Spleen (tissue), 11 donors: ENCODE results near the gene ADAMTS17. TPM values are rescaled to one million over a fixed set of nuclear protein-coding genes. Genes with fewer than 3 reads are reported as not detected.

Experiments
- DNase-seq: peaks from one replicate; pipeline ENCODE4 v3.0.0-alpha.2; 2020
- H3K27ac ChIP-seq, 8 donors: fragments of 200-600 bp; sonication (generic) in 7 of 8; 1 replicate in 4 of 8; 2 replicates in 4 of 8; pipeline versions ENCODE4 v1.5.0 to v1.8.0; 2016 to 2021; ENCODE audit warnings: inconsistent platforms in 4 of 8, mild to moderate bottlenecking in 4 of 8, moderate library complexity in 1 of 8
- H3K27me3 ChIP-seq, 7 donors: fragments of 200-600 bp; sonication (generic) in 6 of 7; replicated peaks in 1 of 7; 1 replicate in 4 of 7; 2 replicates in 3 of 7; pipeline versions ENCODE4 v1.5.0 to v1.8.0; 2016 to 2021; ENCODE audit warnings: inconsistent platforms in 3 of 7, mild to moderate bottlenecking in 1 of 7
- H3K36me3 ChIP-seq, 6 donors: fragments of 200-600 bp; sonication (generic) in 5 of 6; 1 replicate in 4 of 6; 2 replicates in 2 of 6; pipeline versions ENCODE4 v1.5.0 to v1.8.0; 2016 to 2021; ENCODE audit warnings: inconsistent platforms in 2 of 6
- H3K4me1 ChIP-seq, 6 donors: fragments of 200-600 bp; sonication (generic) in 5 of 6; 1 replicate in 3 of 6; 2 replicates in 3 of 6; pipeline versions ENCODE4 v1.5.0 to v1.8.0; 2016 to 2021; ENCODE audit warnings: inconsistent platforms in 3 of 6
- H3K4me3 ChIP-seq, 8 donors: fragments of 200-600 bp; sonication (generic) in 7 of 8; 1 replicate in 4 of 8; 2 replicates in 4 of 8; pipeline versions ENCODE4 v1.5.0 to v1.8.0; 2016 to 2021; ENCODE audit warnings: inconsistent platforms in 4 of 8, mild to moderate bottlenecking in 4 of 8, moderate library complexity in 2 of 8
- H3K9me3 ChIP-seq, 8 donors: fragments of 200-600 bp; sonication (generic) in 7 of 8; 1 replicate in 4 of 8; 2 replicates in 4 of 8; pipeline versions ENCODE4 v1.5.0 to v1.8.0; 2016 to 2021; ENCODE audit warnings: inconsistent platforms in 4 of 8
- POLR2A ChIP-seq, 3 donors: fragments of 450-650 bp; IDR thresholded peaks; one replicate each; pipeline ENCODE4 v1.5.1; 2017; ENCODE audit warnings: antibody characterized with exemption in 3 of 3, mild to moderate bottlenecking in 1 of 3
- POLR2AphosphoS5 ChIP-seq, 3 donors: sonication (generic); formaldehyde crosslinking; IDR thresholded peaks; one replicate each; pipeline ENCODE4 v1.5.1; 2017; ENCODE audit warnings: antibody characterized with exemption in 3 of 3
- WGBS, 5 donors: extraction: QIAGEN DNeasy Blood & Tissue Kit in 3 of 5; methylation state at CpG; one replicate each; pipeline versions ENCODE4 v1.1.5 to v1.1.7; 2013 to 2018; 5-methylcytosine and 5-hydroxymethylcytosine counted together
- intact Hi-C: fragments of 100-400 bp; cut with DNase I; formaldehyde crosslinking; loops from one replicate; pipeline ENCODE4 v1.15.0; 2023; ENCODE audit warnings: low total_unique reads
- polyA plus RNA-seq, 3 donors: library from polyadenylated mRNA; stranded (reverse); fragments of 200-250 nt; gene quantifications; one replicate each; pipeline ENCODE4 v1.2.1, GENCODE V29; 2013
- total RNA-seq, 7 donors: library from RNA; depleted of rRNA in 3 of 7; stranded (reverse); fragments of >200 nt in 3 of 7; fragmentation: NEBNext Ultra II Directional in 4 of 7; extraction: Animal tissue kit (Norgen Biotek cat#: 25700) in 4 of 7; gene quantifications; one replicate each; pipeline versions ENCODE4 v1.1.0 to v1.2.1, GENCODE V29; 2016 to 2021
- TF ChIP-seq, protein P1 (sequence below), 11 experiments: fragments of 200-600 bp in 7 of 11; fragments of 450-650 bp in 4 of 11; sonication (generic) in 4 of 11; IDR thresholded peaks in 8 of 11; conservative IDR thresholded peaks in 3 of 11; 1 replicate in 7 of 11; 2 replicates in 4 of 11; pipeline versions ENCODE4 v1.4.0 to v1.8.0; 2016 to 2021; ENCODE audit warnings: antibody characterized with exemption in 11 of 11, inconsistent platforms in 4 of 11, mild to moderate bottlenecking in 1 of 11
- donor health status: healthy with polysubstance abuse.
- donor health status: DM: no; HTN: no; CAD: no; lungs with moderate emphysema.
- donor health status: DM: no; HTN: no; CAD: no.
- donor health status: Bipolar disorder and iron deficiency.
- donor health status: healthy.
- donor health status: DM: no; HTN: no; CAD: no.
- donor health status: DM: yes; HTN: yes; CAD: no.

The ADAMTS17 gene
- total and polyA plus RNA-seq, 10 donors = 0.21 to 13.2 (median 5.8) TPM

DNA sequence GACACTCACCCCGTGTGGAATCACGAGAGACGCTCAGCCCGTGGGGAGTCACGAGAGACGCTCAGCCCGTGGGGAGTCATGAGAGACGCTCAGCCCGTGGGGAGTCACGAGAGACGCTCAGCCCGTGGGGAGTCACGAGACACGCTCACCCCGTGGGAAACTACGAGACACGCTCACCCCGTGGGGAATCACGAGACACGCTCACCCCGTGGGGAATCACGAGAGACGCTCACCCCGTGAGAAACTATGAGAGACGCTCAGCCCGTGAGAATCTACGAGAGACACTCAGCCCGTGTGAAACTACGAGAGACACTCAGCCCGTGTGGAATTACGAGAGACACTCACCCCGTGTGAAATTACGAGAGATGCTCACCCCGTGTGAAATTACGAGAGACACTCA, 49.8 kb downstream of the ADAMTS17 start:
- Histone ChIP-seq H3K27ac (no peak overlapping the region), H3K4me3 (no peak overlapping the region), H3K4me1 (no peaks in the 10 kb centered on the region), H3K36me3 (no peaks in the 10 kb centered on the region), H3K9me3 (peaks cover 0 to 23% (median 8%) of the 10 kb centered on the region in 8 donors), H3K27me3 (no peaks in the 10 kb centered on the region)
- TF ChIP-seq POLR2A (IDR thresholded peaks at IDR 0.05) (no peak), POLR2AphosphoS5 (IDR thresholded peaks at IDR 0.05) (no peak)
- TF ChIP-seq, protein P1, sequence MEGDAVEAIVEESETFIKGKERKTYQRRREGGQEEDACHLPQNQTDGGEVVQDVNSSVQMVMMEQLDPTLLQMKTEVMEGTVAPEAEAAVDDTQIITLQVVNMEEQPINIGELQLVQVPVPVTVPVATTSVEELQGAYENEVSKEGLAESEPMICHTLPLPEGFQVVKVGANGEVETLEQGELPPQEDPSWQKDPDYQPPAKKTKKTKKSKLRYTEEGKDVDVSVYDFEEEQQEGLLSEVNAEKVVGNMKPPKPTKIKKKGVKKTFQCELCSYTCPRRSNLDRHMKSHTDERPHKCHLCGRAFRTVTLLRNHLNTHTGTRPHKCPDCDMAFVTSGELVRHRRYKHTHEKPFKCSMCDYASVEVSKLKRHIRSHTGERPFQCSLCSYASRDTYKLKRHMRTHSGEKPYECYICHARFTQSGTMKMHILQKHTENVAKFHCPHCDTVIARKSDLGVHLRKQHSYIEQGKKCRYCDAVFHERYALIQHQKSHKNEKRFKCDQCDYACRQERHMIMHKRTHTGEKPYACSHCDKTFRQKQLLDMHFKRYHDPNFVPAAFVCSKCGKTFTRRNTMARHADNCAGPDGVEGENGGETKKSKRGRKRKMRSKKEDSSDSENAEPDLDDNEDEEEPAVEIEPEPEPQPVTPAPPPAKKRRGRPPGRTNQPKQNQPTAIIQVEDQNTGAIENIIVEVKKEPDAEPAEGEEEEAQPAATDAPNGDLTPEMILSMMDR (IDR thresholded peaks at IDR 0.05 in 8 of 11, conservative IDR thresholded peaks at IDR 0.05 in 3 of 11) = no peak
- WGBS, 5 donors = 94 to 97% (median 96%) methylated on average over 35 of the region's 35 CpGs
- intact Hi-C loops = no loop called here
- DNase-seq = no peak

DNA sequence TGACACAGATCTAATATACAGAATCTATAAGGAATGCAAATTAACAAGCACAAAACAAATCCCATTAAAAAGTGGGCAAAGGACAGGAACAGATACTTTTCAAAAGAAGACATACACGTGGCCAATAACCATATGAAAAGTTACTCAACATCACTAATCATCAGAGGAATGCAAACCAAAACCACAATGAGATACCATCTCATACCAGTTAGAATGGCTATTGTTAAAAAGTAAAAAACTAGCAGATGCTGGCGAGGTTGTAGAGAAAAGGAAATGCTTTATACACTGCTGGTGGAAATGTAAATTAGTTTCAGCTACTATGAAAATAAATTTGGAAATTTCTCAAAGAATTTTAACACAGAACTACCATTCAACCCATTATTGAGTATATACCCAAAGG, 50.7 kb downstream of the ADAMTS17 start:
- H3K9me3 ChIP-seq = peaks cover 0 to 23% (median 8%) of the 10 kb centered on the region in 8 donors
- no peaks in the 10 kb centered on the region for H3K4me1 ChIP-seq
- DNase-seq = no peak
- intact Hi-C loops = no loop called here
- no peaks in the 10 kb centered on the region for H3K27me3 ChIP-seq
- TF ChIP-seq, protein P1 (IDR thresholded peaks at IDR 0.05 in 8 of 11, conservative IDR thresholded peaks at IDR 0.05 in 3 of 11) = no peak
- TF ChIP-seq POLR2AphosphoS5 (IDR thresholded peaks at IDR 0.05) = no peak
- TF ChIP-seq POLR2A (IDR thresholded peaks at IDR 0.05) = no peak
- H3K4me3 ChIP-seq = no peak overlapping the region
- 18 to 42% (median 22%) methylated on average over 2 of the region's 2 CpGs for WGBS, 5 donors
- no peak overlapping the region for H3K27ac ChIP-seq
- H3K36me3 ChIP-seq = no peaks in the 10 kb centered on the region

DNA sequence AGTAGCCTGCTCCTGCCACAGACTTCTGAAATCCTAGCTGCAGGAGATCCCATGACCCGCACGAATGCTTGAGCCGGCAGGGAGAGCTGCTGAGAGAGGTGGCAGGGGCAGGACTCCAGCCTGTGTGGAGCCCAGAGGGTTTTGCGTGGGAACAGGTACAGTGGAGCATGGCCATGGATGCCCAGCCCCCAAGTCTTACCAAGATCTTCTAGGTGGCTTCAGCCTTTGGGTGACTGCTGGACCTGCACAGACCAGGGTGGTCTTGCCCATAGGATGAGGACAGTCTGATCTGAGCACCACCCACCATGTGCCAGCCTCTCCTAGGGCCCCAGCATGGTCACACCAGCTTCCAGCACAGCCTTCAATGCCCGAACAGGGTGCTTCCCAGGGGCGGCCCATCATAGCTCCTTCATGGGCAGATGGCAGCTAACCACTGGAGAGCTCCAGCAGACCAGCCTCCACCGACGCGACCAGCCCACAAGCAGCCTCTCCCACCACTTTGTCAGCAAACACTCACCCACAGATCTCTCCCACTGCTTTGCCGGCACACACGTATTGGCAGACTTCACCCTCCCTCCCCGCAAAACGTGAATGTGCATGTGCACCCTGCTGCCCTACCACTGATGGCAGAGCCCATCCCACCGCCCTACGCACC, 56.0 kb downstream of the ADAMTS17 start:
- no peaks in the 10 kb centered on the region for H3K4me1 ChIP-seq
- no peaks in the 10 kb centered on the region for H3K27me3 ChIP-seq
- WGBS, 5 donors = 87 to 95% (median 91%) methylated on average over 10 to 15 of the region's 15 CpGs
- TF ChIP-seq POLR2AphosphoS5 (IDR thresholded peaks at IDR 0.05) (no peak), POLR2A (IDR thresholded peaks at IDR 0.05) (no peak)
- TF ChIP-seq, protein P1 (IDR thresholded peaks at IDR 0.05 in 8 of 11, conservative IDR thresholded peaks at IDR 0.05 in 3 of 11) = no peak
- H3K4me3 ChIP-seq = no peak overlapping the region
- peaks cover 0 to 11% (median 0%) of the 10 kb centered on the region in 8 donors for H3K9me3 ChIP-seq
- no peak overlapping the region for H3K27ac ChIP-seq
- no peak for DNase-seq
- intact Hi-C loops = no loop called here
- H3K36me3 ChIP-seq = no peaks in the 10 kb centered on the region

DNA sequence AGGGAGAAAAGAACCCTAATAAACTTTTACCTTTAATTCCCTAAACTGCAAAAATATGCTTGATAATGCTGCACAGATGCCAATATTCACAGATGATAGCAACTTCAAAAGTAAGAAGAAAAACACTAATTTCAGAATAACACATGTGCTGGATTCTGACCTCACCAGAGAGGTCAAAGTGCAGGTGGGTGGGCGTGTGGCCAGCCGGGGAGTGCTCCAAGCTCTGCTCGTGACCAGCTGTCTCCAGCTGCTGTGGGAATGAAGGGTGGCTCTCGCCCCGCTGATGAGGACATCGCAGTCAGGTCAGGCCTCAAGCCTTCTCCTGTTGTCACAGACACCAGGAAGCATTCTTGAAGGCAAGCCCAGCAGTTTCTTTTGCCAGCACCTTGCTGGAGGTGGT, 57.1 kb downstream of the ADAMTS17 start:
- DNase-seq = no peak
- Histone ChIP-seq H3K9me3 (peaks cover 0 to 11% (median 0%) of the 10 kb centered on the region in 8 donors), H3K27ac (no peak overlapping the region), H3K4me1 (no peaks in the 10 kb centered on the region), H3K27me3 (no peaks in the 10 kb centered on the region), H3K4me3 (no peak overlapping the region), H3K36me3 (no peaks in the 10 kb centered on the region)
- intact Hi-C loops = no loop called here
- 45 to 78% (median 75%) methylated on average over 6 of the region's 6 CpGs for WGBS, 5 donors
- TF ChIP-seq POLR2AphosphoS5 (IDR thresholded peaks at IDR 0.05) (no peak), POLR2A (IDR thresholded peaks at IDR 0.05) (no peak)
- TF ChIP-seq, protein P1 (IDR thresholded peaks at IDR 0.05 in 8 of 11, conservative IDR thresholded peaks at IDR 0.05 in 3 of 11) = no peak
